Stimulated activated CD8-positive, alpha-beta memory T cell treated with anti-CD3 and anti-CD28 coated beads, Interleukin-15, amount 100 ng/mL, for 1 hour (primary cell): ENCODE results near the gene HOXC9.

Experiments used
- DNase-seq: peaks from one replicate; pipeline ENCODE4 v3.0.0-alpha.2; 2020; ENCODE audit warnings: low read depth

The HOXC9 gene

GRCh38 chr12:54015018-54015931 lies 15.3 kb downstream of the HOXC9 start:
- no peak for DNase-seq

- DNase-seq, result no peak
These were observed 16.1 kb downstream of the HOXC9 start for GRCh38 chr12:54016051-54016450.

GRCh38 chr12:54016478-54016964 lies 16.6 kb downstream of the HOXC9 start:
- DNase-seq, result no peak

- no peak for DNase-seq
These were observed 17.2 kb downstream of the HOXC9 start for GRCh38 chr12:54017027-54017788.

GRCh38 chr12:54017878-54018467 lies 18.0 kb downstream of the HOXC9 start:
- DNase-seq, result peak; percentile 51

GRCh38 chr12:54018468-54018984 lies 18.6 kb downstream of the HOXC9 start:
- no peak for DNase-seq

- DNase-seq, result no peak
These were observed 19.3 kb downstream of the HOXC9 start for GRCh38 chr12:54019091-54019811.

GRCh38 chr12:54019924-54020590 lies 20.1 kb downstream of the HOXC9 start:
- DNase-seq, result no peak

GRCh38 chr12:54020591-54021405 lies 20.8 kb downstream of the HOXC9 start:
- no peak for DNase-seq

- no peak for DNase-seq
These were observed 21.6 kb downstream of the HOXC9 start for GRCh38 chr12:54021432-54022013.

GRCh38 chr12:54022960-54023884 lies 23.3 kb downstream of the HOXC9 start:
- DNase-seq, result no peak

- no peak for DNase-seq
These were observed 24.2 kb downstream of the HOXC9 start for GRCh38 chr12:54024127-54024526.

GRCh38 chr12:54024581-54025305 lies 24.8 kb downstream of the HOXC9 start:
- DNase-seq, result no peak

- DNase-seq, result no peak
These were observed 25.8 kb downstream of the HOXC9 start for GRCh38 chr12:54025499-54026405.

GRCh38 chr12:54026640-54027441 lies 26.9 kb downstream of the HOXC9 start:
- no peak for DNase-seq

GRCh38 chr12:54027442-54027786 lies 27.5 kb downstream of the HOXC9 start:
- DNase-seq, result no peak
